ENCODE measurements around the gene ZNF555.
A peak's percentile ranks its signal among the peaks of the same experiment; 100 is the strongest.
"Not testable (repeated sequence)": the region's sequence is repeated elsewhere in the genome, so short reads cannot be mapped to it uniquely, and the experiment has no call there.

Gene ZNF555

DNA sequence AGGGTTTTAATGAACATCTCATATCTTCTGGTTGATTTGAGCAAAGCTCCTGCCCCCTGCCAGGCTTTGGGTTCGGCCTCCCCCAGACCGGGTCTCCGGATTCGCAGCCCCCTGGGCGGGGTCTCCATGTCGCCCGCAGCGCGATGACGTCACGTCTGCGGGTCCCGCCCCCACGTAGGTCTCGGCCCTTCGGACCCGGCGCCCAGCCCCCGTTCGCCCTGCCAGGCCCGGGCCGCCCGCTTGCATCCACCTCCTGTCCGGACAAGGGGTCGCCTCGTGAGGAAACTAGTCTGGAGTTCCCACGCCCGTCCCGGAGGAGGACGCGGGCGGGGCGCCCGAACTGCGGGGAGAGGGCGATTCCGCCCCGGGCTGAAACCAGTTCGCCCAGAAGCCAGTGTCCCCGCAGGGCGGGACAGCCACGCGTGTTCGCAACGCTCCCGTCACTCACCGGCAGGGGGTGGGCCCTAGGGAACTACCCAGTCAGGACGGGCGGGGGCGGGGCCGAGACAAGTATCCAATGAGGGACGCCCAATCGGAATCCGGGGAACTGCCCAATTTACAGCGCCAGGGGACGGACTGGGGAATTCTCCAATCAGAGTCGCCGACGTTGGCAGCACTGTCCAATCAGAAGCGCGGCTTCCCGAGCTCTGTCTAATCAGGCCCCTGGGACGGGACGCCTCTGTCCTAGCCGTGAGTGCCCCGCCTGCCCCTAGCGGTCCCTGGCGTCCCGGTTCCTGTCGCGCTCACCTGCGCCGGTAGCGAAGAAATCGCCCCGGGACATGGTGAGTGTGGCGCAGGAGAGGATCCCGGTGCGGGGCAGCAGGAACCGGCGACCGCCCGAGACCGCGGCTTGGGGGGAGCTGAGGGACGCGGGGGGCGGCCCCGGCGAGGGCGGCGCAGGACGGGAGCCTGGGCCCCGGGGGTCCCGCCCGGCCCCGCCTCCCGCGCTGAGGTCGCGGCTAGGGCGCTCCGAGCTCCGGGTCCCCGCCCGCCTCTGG, at the start of gene ZNF555:
ZNF555 (plus strand) TSS at position 682 of the 998 bp plus-strand sequence; CDS start at position 780, 98 bp downstream.
- DNase-seq: peak; percentile 97

- DNase-seq: peak; percentile 26
These were observed 49.4 kb upstream of the ZNF555 start for GRCh38 chr19:2791876-2792275.

- not testable (repeated sequence) for DNase-seq
These were observed 48.6 kb upstream of the ZNF555 start for GRCh38 chr19:2792666-2793065.

GRCh38 chr19:2793126-2793525, 48.1 kb upstream of the ZNF555 start:
- DNase-seq: no peak

GRCh38 chr19:2793577-2793976, 47.7 kb upstream of the ZNF555 start:
- DNase-seq: no peak

GRCh38 chr19:2795827-2796658, 45.2 kb upstream of the ZNF555 start:
- no peak for DNase-seq

DNA sequence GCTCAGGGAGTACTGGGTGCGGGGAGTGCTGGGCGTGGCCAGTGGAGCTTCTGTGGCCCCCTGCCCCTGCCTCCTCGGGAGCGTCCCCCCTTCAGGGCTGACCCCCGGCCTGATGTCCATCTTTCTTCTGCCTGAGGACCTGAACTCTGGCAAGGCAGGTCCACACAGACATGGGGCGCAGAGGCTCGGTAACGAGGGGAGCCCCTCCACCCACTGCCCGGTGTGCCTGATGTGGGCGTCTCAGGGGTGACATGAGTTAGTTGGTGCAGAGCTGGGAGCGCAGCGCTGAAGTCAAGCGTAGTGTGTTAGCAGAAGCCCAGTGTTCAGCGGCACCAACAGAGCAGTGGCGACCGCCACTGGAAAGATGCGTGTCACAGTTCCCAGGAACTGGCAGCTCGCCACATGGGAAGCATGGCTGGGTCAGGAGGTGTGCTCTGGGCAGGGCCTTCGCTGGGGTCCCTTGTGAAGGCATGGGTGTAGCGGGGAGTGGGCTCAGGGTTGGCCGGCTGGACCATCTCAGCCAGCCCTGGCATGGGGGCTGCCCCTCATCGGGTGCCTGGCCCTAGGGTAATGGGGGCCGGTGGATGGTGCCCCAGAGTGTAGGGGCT, 44.5 kb upstream of the ZNF555 start:
- no peak for DNase-seq

GRCh38 chr19:2797280-2797679, 44.0 kb upstream of the ZNF555 start:
- no peak for DNase-seq

DNA sequence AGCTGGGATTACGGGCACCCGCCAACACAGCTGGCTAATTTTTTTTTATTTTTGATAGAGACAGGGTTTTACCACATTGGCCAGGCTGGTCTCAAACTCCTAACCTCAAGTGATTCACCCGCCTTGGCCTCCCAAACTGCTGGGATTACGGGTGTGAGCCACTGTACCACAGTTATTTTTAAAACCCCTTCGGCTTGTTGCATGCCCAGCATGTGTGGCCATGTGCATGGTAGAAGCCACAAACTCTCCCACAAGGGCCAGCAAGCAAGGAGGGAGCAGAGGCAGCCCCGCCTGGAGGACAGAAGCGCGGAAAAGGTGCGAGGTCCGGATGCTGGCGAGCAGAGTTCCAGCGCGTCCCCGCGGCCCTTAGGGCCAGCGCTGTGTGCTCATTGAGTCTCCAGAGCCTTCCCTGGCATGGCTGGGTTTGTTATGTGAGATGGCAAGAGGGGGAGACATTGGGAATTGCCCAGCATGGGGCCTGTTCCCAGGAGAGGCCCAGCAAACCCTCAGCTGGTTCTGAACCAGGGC, 43.1 kb upstream of the ZNF555 start:
- no peak for DNase-seq

GRCh38 chr19:2798733-2799132, 42.5 kb upstream of the ZNF555 start:
- no peak for DNase-seq

DNA sequence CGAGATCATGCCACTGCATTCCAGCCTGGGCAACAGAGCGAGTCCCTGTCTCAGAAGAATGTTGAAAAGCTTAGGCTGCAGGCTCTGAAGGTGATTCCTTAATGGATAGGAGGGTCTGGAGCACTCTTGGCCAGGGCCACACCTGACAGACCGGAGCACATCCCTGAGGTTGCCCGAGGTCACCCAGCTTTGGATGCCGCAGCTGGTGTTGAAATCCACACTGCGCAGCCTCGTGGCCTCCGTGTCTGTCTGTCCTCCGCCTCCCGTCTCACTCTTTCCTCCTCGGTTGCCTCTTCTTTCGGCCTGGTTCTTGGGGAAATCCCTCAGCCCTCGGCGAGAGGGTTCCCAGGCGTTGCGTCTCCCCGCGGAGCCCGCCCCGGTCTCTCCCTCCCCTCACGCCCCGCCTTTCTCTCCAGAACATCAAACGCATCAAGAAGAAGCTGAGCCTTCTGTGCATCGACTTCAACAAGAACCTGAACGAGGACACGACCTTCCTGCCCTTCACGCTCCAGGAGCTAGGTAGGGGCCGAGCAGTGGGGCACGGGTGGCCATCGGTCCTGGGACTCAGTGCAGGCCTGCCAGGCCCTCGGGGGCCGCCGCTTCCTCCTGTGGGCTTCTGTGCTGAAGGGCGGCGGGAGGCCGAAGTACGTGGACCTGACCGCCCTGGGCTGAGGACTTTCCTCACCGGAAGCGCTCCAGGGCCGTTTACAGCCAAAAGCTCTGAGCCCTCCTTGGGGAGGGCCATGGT, 41.8 kb upstream of the ZNF555 start:
- no peak for DNase-seq

- no peak for DNase-seq
These were observed 40.8 kb upstream of the ZNF555 start for GRCh38 chr19:2800506-2800905.

- no peak for DNase-seq
These were observed 38.4 kb upstream of the ZNF555 start for GRCh38 chr19:2802826-2803225.

DNA sequence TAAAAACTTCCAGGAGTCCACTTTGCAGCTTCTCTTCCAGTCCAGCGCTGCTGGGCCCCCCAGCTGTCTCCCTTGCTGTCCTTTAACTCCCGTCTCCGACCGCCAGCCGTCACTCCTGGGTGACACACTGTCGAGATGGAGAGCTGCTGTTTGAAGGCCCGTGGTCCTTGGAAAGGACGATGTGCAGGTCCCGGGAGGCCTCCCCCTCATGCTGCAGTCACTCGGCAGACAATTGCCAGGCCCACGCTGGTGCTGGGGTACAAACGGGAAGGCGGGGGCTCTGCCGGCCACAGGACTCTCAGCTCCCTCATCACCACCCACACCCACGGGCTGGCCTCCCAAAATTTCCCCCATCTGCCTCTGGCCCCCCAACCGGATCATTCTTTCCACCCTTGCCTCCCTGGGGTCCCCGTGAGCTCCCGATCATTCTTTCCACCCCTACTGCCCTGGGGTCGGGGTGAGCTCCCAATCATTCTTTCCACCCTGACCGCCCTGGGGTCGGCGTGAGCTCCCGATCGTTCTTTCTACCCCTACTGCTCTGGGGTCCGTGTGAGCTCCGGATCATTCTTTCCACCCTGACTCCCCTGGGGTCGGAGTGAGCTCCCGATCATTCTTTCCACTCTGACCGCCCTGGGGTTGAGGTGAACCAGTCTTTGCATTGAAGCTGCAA, 37.7 kb upstream of the ZNF555 start:
- DNase-seq: no peak

- no peak for DNase-seq
These were observed 36.9 kb upstream of the ZNF555 start for GRCh38 chr19:2804156-2805004.

DNA sequence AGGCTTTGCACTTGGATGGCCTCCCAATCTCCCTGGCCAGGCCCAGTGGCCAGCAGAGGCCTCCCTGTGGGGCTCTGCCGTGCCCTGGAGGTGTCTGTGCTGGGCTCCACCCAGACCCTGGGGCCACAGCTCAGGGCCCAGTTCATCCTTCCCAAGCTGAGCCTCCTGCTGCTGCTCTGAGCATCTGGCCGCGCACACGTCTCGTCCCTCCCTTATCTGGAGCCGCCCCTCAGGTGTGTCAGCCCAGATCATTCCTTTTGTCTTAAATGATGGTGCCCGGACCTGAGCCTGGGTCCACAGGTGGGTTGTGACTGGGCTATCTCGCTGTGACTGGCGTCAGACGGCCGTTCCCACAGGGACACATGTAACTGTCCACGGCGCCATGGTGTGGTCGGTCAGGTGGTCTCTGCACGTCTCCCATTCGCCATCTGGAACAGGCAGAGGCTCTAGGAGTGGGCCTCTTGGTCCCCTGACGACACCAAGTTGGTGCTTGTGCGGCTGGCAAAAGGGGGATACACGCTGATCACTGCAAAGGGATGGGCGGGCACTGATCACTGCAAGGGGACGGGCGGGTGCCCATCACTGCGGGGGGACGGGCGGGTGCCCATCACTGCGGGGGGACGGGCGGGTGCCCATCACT, 35.9 kb upstream of the ZNF555 start:
- no peak for DNase-seq

DNA sequence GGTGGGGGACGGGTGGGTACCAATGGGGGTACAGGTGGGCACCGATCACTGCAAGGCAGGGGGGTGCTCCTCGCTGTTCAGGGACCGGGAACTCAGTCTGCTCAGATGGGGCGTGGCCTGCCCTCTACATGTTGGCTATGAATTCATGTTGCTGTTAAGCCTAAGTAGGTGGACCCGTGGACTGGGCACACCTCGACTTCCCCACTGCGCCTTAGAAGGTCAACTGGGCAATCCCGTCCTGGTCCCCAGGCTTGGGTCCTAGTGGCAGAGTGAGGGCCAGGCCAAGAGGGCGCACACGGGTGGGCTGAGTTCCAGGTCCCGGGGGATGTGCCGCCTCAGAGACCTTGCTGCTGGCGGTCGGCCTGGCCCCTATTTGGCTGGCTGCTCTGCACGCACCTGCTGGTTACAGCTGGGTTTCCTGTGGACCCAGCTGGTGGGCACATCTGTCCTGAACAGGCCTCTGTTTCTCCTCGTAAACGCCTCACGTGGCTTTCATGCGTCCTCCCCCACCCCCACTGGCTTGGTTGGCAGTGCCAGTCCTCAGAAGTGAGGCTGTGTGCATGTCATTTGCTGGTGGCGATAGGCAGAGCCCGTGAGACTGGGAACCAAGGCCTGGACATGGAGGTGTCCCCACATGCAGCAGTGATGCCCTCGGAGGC, 35.2 kb upstream of the ZNF555 start:
- no peak for DNase-seq

DNA sequence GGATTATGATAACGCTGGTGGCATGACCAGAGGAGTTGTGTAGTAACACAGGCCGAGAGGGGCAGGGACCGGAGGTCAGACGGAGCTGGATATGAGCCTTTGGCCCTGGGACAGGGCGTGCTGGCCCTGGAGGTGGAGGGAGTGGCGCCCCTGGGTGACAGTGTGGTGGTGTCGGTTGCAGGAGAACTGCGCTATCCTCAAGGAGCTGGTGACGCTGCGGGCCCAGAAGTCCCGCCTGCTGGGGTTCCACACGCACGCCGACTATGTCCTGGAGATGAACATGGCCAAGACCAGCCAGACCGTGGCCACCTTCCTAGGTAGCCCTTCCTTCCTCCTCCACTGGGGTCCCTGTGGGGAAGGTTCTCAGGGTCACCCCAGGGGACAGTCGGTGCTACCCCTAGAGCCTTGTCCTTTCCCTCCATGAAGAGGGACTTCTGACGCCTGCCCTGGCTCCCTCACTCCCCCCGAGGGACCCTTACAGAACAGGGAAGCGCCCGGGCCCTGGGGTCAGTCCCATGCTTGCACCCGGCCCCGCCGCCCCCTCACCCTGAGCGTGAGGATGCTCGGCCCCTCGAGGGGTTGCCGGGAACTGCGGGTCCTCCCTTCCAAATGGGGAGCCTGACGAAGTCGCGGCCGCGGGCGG, 34.4 kb upstream of the ZNF555 start:
- DNase-seq: no peak

Measured in retina (tissue), 1 donor.